ENCODE data around the gene GRIN3B.

- TF ChIP-seq CTCF (IDR thresholded peaks at IDR 0.05) = no peak
- TF ChIP-seq EP300 (IDR thresholded peaks at IDR 0.05) = no peak
- no peak for TF ChIP-seq POLR2A (IDR thresholded peaks at IDR 0.05)
Measured at GRCh38 chr19:1058112-1058511, 57.9 kb downstream of the GRIN3B start.
